Measurements from ENCODE around the gene MACROD2.

GRCh38 chr20:15061955-15062354, 1066.6 kb downstream of the MACROD2 start:
- TF ChIP-seq ATF2 (tag by site-specific recombination; IDR thresholded peaks at IDR 0.05; ENCODE audit: low read depth) (no peak), CTCF (tag by site-specific recombination; IDR thresholded peaks at IDR 0.05) (no peak), ZNF660 (tag by site-specific recombination; IDR thresholded peaks at IDR 0.05) (no peak), ZSCAN5A (tag by site-specific recombination; IDR thresholded peaks at IDR 0.05) (no peak), TCF7L2 (IDR thresholded peaks at IDR 0.05; ENCODE audit: borderline replicate concordance, low read depth, low read length) (no peak), ZNF416 (tag by site-specific recombination; IDR thresholded peaks at IDR 0.05) (no peak), ZNF202 (tag by site-specific recombination; IDR thresholded peaks at IDR 0.05; ENCODE audit: borderline replicate concordance) (no peak), ZFP37 (tag by site-specific recombination; IDR thresholded peaks at IDR 0.05) (no peak), ZNF792 (tag by site-specific recombination; IDR thresholded peaks at IDR 0.05) (no peak)
